Transverse colon (tissue), 4 donors: ENCODE results near the gene NDUFB4.

Experiments
- POLR2A ChIP-seq: fragments of 450-650 bp; IDR thresholded peaks from one replicate; pipeline ENCODE4 v1.6.1; 2016; ENCODE audit warnings: antibody characterized with exemption, mild to moderate bottlenecking, moderate library complexity
- POLR2AphosphoS5 ChIP-seq, 3 donors: sonication (generic); formaldehyde crosslinking; IDR thresholded peaks; one replicate each; pipeline ENCODE4 v1.6.1; 2016; ENCODE audit warnings: antibody characterized with exemption in 3 of 3
- TF ChIP-seq, protein P1 (sequence below), 5 experiments: fragments of 200-600 bp in 3 of 5; fragments of 450-650 bp in 2 of 5; sonication (generic) in 3 of 5; IDR thresholded peaks; 1 replicate in 2 of 5; 2 replicates in 3 of 5; pipeline ENCODE4 v1.5.1; 2016 to 2017; ENCODE audit warnings: antibody characterized with exemption in 5 of 5, inconsistent platforms in 3 of 5, mild to moderate bottlenecking in 2 of 5, moderate library complexity in 1 of 5

DNA sequence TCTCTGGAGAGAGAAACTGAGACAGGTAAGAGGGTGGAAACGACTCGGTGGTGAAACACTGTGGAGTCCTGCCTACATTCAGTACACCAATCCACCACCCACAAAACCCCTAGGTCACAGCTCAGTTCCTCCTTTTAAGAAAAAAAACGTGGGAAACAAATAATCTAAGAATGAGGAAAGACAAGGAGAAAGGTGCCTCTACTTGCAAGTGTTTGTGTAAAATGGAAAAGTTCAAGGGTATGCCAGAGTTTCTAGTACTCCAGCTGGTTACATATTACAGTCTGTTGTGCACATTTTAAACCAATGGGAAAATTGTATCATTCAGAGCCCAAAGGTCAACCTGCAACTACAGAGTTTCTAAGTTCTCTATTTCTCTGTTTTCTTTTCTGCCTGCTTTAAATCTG, 53.7 kb downstream of the NDUFB4 start:
- no peak for TF ChIP-seq POLR2A
- TF ChIP-seq, protein P1, sequence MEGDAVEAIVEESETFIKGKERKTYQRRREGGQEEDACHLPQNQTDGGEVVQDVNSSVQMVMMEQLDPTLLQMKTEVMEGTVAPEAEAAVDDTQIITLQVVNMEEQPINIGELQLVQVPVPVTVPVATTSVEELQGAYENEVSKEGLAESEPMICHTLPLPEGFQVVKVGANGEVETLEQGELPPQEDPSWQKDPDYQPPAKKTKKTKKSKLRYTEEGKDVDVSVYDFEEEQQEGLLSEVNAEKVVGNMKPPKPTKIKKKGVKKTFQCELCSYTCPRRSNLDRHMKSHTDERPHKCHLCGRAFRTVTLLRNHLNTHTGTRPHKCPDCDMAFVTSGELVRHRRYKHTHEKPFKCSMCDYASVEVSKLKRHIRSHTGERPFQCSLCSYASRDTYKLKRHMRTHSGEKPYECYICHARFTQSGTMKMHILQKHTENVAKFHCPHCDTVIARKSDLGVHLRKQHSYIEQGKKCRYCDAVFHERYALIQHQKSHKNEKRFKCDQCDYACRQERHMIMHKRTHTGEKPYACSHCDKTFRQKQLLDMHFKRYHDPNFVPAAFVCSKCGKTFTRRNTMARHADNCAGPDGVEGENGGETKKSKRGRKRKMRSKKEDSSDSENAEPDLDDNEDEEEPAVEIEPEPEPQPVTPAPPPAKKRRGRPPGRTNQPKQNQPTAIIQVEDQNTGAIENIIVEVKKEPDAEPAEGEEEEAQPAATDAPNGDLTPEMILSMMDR (IDR thresholded peaks at IDR 0.05): no peak
- TF ChIP-seq POLR2AphosphoS5 (IDR thresholded peaks at IDR 0.05): no peak
